GM12865 (cell line): ENCODE measurements around the gene MORC3.

Experiments used
- DNase-seq: peaks from one replicate; pipeline ENCODE4 v3.0.0; 2010; ENCODE audit warnings: low read depth
- H3K4me3 ChIP-seq: 2 replicates; pipeline ENCODE4 v1.5.1; 2011; ENCODE audit warnings: mild to moderate bottlenecking, low read depth, low read length, control low read depth
- CTCF ChIP-seq: IDR thresholded peaks from 2 replicates; pipeline ENCODE4 v1.5.1; 2011; ENCODE audit warnings: low read length, control low read depth, low read depth, inconsistent platforms; ENCODE audit not compliant: insufficient read depth; ENCODE audit errors: missing control alignments

The MORC3 gene

GRCh38 chr21:36400719-36401118 is 80.7 kb downstream of the MORC3 start:
- H3K4me3 ChIP-seq: no peak overlapping the region
- no peak for TF ChIP-seq CTCF
- no peak for DNase-seq

- no peak overlapping the region for H3K4me3 ChIP-seq
- TF ChIP-seq CTCF: no peak
- no peak for DNase-seq
Observed at GRCh38 chr21:36402339-36402738, 82.3 kb downstream of the MORC3 start.

GRCh38 chr21:36403713-36404112 is 83.7 kb downstream of the MORC3 start:
- TF ChIP-seq CTCF: no peak
- H3K4me3 ChIP-seq: no peak overlapping the region
- DNase-seq: no peak

- TF ChIP-seq CTCF: no peak
- H3K4me3 ChIP-seq: no peak overlapping the region
- DNase-seq: no peak
Observed at GRCh38 chr21:36408568-36408967, 88.6 kb downstream of the MORC3 start.

GRCh38 chr21:36411301-36411700 is 91.3 kb downstream of the MORC3 start:
- H3K4me3 ChIP-seq: no peak overlapping the region
- no peak for TF ChIP-seq CTCF
- DNase-seq: no peak

GRCh38 chr21:36412916-36413315 is 92.9 kb downstream of the MORC3 start:
- H3K4me3 ChIP-seq: no peak overlapping the region
- no peak for TF ChIP-seq CTCF
- no peak for DNase-seq

- no peak overlapping the region for H3K4me3 ChIP-seq
- TF ChIP-seq CTCF: no peak
- DNase-seq: no peak
Observed at GRCh38 chr21:36415375-36415774, 95.4 kb downstream of the MORC3 start.
